Mucosa of descending colon (tissue), 3 donors: ENCODE data around the gene LSM4. TPM values are rescaled to one million over a fixed set of nuclear protein-coding genes. Genes with fewer than 3 reads are reported as not detected.
"Not testable (repeated sequence)": the region's sequence is repeated elsewhere in the genome, so short reads cannot be mapped to it uniquely, and the experiment has no call there.

Experiments
- ATAC-seq: fragments of 200-7000 bp; cut with Tn5 transposase; one replicate; pipeline ENCODE4 v1.9.1; 2020; ENCODE audit warnings: mild to moderate bottlenecking, moderate library complexity
- DNase-seq, 3 donors: peaks; one replicate each; pipeline ENCODE4 v3.0.0-alpha.2; 2020
- H3K36me3 ChIP-seq: fragments of 200-600 bp; one replicate; pipeline ENCODE4 v1.8.0; 2021; ENCODE audit warnings: low read depth, mild to moderate bottlenecking
- H3K4me1 ChIP-seq: fragments of 200-600 bp; one replicate; pipeline ENCODE4 v1.8.0; 2021; ENCODE audit warnings: low read depth, mild to moderate bottlenecking
- H3K4me3 ChIP-seq: fragments of 200-600 bp; one replicate; pipeline ENCODE4 v1.8.0; 2021; ENCODE audit warnings: mild to moderate bottlenecking
- H3K9me3 ChIP-seq: fragments of 200-600 bp; one replicate; pipeline ENCODE4 v1.8.0; 2021; ENCODE audit warnings: mild to moderate bottlenecking
- intact Hi-C, 2 donors: fragments of 100-400 bp; cut with DNase I in 1 of 2; cut with micrococcal nuclease in 1 of 2; formaldehyde crosslinking; loops; one replicate each; pipeline versions ENCODE4 v1.11.0 to v1.11.1; 2022; cut with DNase I, micrococcal nuclease
- long read RNA-seq, 2 donors: library from polyadenylated mRNA; unstranded; transcript quantifications; one replicate each; pipeline ENCODE4 v2.0.0, GENCODE V29; 2019 to 2021
- total RNA-seq, 3 donors: library from RNA; stranded (reverse); fragmentation: NEBNext Ultra II Directional in 2 of 3; extraction: Animal tissue kit (Norgen Biotek cat#: 25700) in 2 of 3; gene quantifications; one replicate each; pipeline versions ENCODE4 v1.2.1 to v1.2.4, GENCODE V29; 2021 to 2023
- TF ChIP-seq, protein P1 (sequence below): fragments of 200-600 bp; IDR thresholded peaks from one replicate; pipeline ENCODE4 v1.8.0; 2022; ENCODE audit warnings: antibody characterized with exemption, mild to moderate bottlenecking
- donor health status: DM: no; HTN: no; CAD: no; lungs with moderate emphysema.
- donor health status: DM: no; HTN: no; CAD: no.
- donor health status: DM: no; HTN: yes; CAD: no.

Gene LSM4
- 100 to 1,000 TPM in 2 of 3 donors, 10 to 100 TPM in 1; 86.3 to 158 (median 124) TPM for total RNA-seq
- long read RNA-seq, donor 1, transcript LSM4-203 (5 exons, 1,908 nt): major isoform, 108 of 138 reads
- long read RNA-seq, donor 1, transcript LSM4-204 (4 exons, 807 nt): minor isoform, 6 of 138 reads
- long read RNA-seq, donor 1, partial matches to known transcripts: 11 of 138 reads
- long read RNA-seq, donor 1, other reads (novel, unspliced or antisense): 11 of 138 reads
- long read RNA-seq, donor 2, transcript LSM4-203 (5 exons, 1,908 nt): major isoform, 188 of 207 reads
- long read RNA-seq, donor 2, partial matches to known transcripts: 12 of 207 reads
- long read RNA-seq, donor 2, other reads (novel, unspliced or antisense): 4 of 207 reads

DNA sequence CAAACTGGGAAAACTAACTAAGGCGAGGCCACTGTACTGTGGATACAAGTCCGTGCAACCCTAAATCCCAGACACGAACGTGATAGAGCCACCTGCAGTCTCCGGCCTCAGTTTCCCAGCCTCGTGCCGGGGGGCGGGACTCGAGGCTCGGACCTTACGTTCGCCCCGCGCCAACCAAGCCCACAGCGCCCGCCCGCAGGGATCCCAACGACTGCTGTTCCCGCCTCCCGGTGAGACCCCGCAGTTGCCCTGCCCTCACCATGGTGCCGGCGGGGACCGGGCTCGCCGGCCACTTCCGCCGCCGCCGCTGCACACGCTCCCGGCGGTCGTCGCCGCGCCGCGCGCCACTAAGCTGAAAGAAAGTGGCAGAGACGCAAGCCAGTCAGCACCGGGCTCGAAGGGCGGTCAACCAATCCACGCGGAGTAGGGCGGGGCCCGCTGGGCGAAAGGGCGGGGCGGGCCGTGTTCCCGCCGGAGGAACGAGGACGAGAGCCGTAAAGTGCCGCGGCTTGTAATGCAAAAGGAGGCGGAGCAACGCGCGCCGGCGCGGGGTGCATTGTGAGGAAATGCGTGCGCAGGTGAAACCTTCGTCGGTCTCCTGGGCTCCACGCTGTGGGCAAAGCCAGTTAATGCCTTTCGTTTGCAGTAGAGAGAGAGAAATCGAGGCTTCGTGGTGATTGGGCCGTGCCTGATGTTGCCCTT, at the start of gene LSM4:
LSM4 (minus strand) TSS at position 318 of the 702 bp plus-strand sequence; CDS start at position 262, 56 bp downstream.
- intact Hi-C loops: loop anchor here (5.0 kb wide), 2 partner anchors 41 to 46 kb away; partner anchors contain the start of gene JUND (in 1 of the 2)
- DNase-seq (peak; percentile 99 to 100 (median 99)), ATAC-seq (peak; percentile 81)
- no peaks in the 10 kb centered on the region for H3K36me3 ChIP-seq
- H3K4me1 ChIP-seq: peaks cover 47% of the 10 kb centered on the region
- TF ChIP-seq, protein P1, sequence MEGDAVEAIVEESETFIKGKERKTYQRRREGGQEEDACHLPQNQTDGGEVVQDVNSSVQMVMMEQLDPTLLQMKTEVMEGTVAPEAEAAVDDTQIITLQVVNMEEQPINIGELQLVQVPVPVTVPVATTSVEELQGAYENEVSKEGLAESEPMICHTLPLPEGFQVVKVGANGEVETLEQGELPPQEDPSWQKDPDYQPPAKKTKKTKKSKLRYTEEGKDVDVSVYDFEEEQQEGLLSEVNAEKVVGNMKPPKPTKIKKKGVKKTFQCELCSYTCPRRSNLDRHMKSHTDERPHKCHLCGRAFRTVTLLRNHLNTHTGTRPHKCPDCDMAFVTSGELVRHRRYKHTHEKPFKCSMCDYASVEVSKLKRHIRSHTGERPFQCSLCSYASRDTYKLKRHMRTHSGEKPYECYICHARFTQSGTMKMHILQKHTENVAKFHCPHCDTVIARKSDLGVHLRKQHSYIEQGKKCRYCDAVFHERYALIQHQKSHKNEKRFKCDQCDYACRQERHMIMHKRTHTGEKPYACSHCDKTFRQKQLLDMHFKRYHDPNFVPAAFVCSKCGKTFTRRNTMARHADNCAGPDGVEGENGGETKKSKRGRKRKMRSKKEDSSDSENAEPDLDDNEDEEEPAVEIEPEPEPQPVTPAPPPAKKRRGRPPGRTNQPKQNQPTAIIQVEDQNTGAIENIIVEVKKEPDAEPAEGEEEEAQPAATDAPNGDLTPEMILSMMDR: peak; percentile 1
- peak within 1 kb of the TSS; percentile 59 for H3K4me3 ChIP-seq
- no peaks in the 10 kb centered on the region for H3K9me3 ChIP-seq

DNA sequence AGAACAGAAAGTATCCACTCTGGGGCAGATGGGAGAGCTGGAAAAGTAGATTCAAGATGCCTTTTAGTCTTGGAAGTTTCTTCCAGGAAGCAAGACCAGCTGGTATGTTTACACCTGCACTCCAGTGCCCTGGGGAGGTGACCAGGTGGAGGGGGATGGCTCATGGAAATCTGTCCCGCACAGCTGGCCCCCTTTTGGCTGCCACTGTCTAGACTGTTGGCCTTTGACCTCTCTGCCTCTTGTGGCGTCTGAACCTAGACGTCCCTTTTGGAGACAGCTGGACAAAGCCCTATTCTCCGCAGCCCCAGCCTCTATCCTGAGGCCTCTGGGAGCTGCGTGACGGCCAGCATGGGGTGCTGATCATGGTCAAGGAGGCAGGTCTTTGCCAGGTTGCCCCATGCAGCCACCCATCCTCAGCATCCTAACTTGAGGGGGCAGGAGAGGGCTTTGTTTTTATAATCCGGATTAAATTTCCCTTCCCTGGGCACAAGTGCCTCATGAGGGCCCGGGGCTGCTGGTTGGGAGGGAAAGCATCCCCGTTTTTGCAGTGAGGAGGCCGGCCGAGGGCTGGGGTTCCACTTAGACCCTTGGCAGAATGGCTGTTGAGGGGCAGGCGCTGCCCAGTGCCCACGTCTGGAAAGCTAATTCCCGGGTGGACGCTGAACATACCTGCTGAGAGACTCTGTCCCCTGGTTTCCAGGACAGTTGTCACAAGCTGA, 45.8 kb upstream of the LSM4 start:
- peak; percentile 7 for ATAC-seq
- TF ChIP-seq, protein P1: no peak
- intact Hi-C loops: no loop called here
- Histone ChIP-seq H3K9me3 (no peaks in the 10 kb centered on the region), H3K4me3 (no peak overlapping the region), H3K36me3 (no peaks in the 10 kb centered on the region), H3K4me1 (peaks cover 25% of the 10 kb centered on the region)
- no peak for DNase-seq

GRCh38 chr19:18366021-18366435, 43.2 kb upstream of the LSM4 start:
- no peak overlapping the region for H3K4me3 ChIP-seq
- H3K36me3 ChIP-seq: no peaks in the 10 kb centered on the region
- H3K4me1 ChIP-seq: peaks cover 17% of the 10 kb centered on the region
- TF ChIP-seq, protein P1: no peak
- DNase-seq (no peak), ATAC-seq (no peak)
- no peaks in the 10 kb centered on the region for H3K9me3 ChIP-seq
- intact Hi-C loops: no loop called here

- no peaks in the 10 kb centered on the region for H3K9me3 ChIP-seq
- intact Hi-C loops: no loop called here
- DNase-seq (peak; percentile 74 to 95 (median 77)), ATAC-seq (peak; percentile 89)
- H3K4me3 ChIP-seq: no peak overlapping the region
- H3K36me3 ChIP-seq: no peaks in the 10 kb centered on the region
- H3K4me1 ChIP-seq: peaks cover 17% of the 10 kb centered on the region
- TF ChIP-seq, protein P1: no peak
Observed at GRCh38 chr19:18364826-18365528, 42.1 kb upstream of the LSM4 start.

DNA sequence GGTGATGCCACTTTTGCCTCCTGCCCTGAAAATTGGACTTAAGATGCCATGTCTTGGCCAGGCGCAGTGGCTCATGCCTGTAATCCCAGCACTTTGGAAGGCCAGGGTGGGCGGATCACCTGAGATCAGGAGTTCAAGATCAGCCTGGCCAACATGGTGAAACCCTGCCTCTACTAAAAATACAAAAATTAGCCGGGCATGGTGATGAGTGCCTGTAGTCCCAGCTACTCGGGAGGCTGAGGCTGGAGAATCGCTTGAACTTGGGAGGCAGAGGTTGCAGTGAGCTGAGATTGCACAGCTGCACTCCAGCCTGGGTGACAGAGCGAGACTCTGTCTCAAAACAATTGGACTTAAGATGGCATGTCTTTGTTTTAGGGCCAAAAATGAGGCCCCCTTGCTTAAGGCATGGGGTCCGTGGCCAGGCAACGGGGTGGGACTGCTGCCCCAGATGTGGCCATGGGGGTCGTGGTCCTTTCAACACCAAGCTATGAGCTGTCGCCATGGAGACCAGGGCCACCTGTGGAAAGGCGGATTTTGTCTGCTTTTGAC, 41.5 kb upstream of the LSM4 start:
- intact Hi-C loops, H3K9me3 ChIP-seq, DNase-seq, H3K4me3 ChIP-seq, H3K36me3 ChIP-seq: not testable (repeated sequence)
- ATAC-seq: peak; percentile 20
- peaks cover 17% of the 10 kb centered on the region for H3K4me1 ChIP-seq
